ENCODE measurements around the gene TCP11L2. TPM values are rescaled to one million over a fixed set of nuclear protein-coding genes. Genes with fewer than 3 reads are reported as not detected.

Gene TCP11L2
- total RNA-seq, 2 experiments from 2014 or later, result 6.4 to 6.8 TPM

DNA sequence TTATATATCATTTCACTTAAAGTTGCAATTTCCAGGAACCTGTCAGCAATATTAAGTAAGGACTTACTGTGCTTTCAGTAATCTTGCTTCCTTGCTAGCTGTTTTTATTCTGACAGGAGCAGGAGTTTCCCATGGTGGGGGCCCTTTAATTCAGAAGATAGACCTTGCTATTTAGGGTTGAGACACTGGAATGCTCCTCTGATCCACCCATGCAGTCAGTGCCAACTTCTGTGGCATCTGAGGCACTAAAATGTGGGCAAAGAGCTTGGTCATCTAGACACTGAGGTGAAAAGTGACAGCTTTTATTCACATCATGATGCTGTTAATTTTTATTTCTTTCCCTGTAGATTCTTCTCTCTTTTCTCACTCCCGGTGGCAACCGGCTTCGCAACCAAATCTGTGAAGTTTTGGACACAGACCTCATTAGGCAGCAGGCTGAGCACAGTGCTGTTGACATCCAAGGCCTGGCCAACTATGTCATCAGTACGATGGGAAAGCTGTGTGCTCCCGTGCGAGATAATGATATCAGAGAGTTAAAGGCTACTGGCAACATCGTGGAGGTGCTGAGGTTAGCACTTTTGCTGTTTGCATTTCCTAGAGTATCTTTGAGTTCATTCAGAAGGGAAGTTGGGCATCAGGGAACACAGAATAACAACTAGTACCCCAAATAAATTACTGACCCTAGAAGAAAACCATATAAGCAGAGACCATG lies 18.8 kb downstream of the TCP11L2 start:
- CTCF ChIA-PET, result no interaction called here
- Mint-ChIP-seq H3K27me3 (no peaks in the 10 kb centered on the region), H3K27ac (no peak overlapping the region), H3K9me3 (ENCODE audit: low read depth) (no peaks in the 10 kb centered on the region), H3K36me3 (no peaks in the 10 kb centered on the region), H3K4me1 (peaks cover 7% of the 10 kb centered on the region), H3K4me3 (no peak overlapping the region)
- DNase-seq (no peak), ATAC-seq (no peak)

DNA sequence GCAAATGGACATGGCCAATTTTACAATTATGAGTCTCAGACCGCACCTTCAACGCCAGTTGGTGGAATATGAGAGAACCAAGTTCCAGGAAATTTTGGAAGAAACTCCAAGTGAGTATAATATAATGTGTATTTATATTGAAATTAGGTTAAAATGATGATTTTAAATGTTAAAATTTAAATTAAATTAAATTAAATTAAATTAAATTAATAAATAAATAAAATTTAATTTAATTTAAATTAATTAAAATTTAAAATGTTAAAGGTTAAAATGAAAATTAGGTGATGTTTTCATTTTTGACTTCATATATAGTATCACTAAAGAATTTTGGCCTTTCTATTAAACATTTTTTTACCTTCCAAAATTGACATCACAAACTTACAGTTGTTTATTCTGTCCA lies 21.0 kb downstream of the TCP11L2 start:
- no peaks in the 10 kb centered on the region for H3K36me3 Mint-ChIP-seq
- peaks cover 7% of the 10 kb centered on the region for H3K4me1 Mint-ChIP-seq
- H3K27ac Mint-ChIP-seq, result no peak overlapping the region
- no peak for DNase-seq
- CTCF ChIA-PET, result no interaction called here
- no peaks in the 10 kb centered on the region for H3K9me3 Mint-ChIP-seq (ENCODE audit: low read depth)
- H3K4me3 Mint-ChIP-seq, result no peak overlapping the region
- no peaks in the 10 kb centered on the region for H3K27me3 Mint-ChIP-seq
- ATAC-seq, result no peak

DNA sequence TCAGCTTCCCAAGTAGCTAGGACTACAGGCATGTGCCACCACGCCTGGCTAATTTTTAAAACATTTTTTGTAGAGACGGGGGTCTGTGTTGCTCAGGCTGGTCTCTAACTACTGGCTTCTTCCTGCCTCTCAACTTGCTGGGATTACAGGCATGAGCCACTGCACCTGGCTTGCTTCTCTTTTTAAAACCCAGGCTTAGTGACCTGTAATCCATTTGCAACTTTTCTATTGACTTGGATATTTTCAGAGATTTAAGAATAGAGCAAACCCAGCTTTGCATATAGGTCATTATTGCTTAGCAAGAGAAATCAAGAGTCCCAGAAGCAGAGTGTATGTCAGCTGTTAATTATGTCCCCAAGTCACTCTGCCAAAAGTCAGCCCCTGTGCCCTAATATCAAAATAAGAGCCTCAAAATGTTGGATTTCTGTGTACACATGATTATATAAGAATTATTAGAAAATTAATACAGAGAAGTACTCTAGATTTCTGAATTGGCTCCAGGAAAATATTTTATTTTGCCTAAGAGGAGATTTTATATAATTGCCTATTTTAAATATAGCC lies 24.9 kb downstream of the TCP11L2 start:
- Mint-ChIP-seq H3K9me3 (ENCODE audit: low read depth) (no peaks in the 10 kb centered on the region), H3K4me1 (no peaks in the 10 kb centered on the region), H3K4me3 (no peak overlapping the region), H3K36me3 (no peaks in the 10 kb centered on the region), H3K27ac (no peak overlapping the region), H3K27me3 (no peaks in the 10 kb centered on the region)
- DNase-seq (no peak), ATAC-seq (no peak)
- CTCF ChIA-PET, result no interaction called here

GRCh38 chr12:106328735-106329134 lies 26.2 kb downstream of the TCP11L2 start:
- Mint-ChIP-seq H3K27ac (no peak overlapping the region), H3K9me3 (ENCODE audit: low read depth) (no peaks in the 10 kb centered on the region), H3K27me3 (no peaks in the 10 kb centered on the region), H3K4me1 (peaks cover 1% of the 10 kb centered on the region), H3K36me3 (no peaks in the 10 kb centered on the region), H3K4me3 (no peak overlapping the region)
- DNase-seq (no peak), ATAC-seq (no peak)
- CTCF ChIA-PET, result no interaction called here

- Mint-ChIP-seq H3K27ac (no peak overlapping the region), H3K27me3 (no peaks in the 10 kb centered on the region), H3K4me3 (no peak overlapping the region), H3K9me3 (ENCODE audit: low read depth) (no peaks in the 10 kb centered on the region), H3K4me1 (peaks cover 4% of the 10 kb centered on the region), H3K36me3 (no peaks in the 10 kb centered on the region)
- no peak for DNase-seq
- no peak for ATAC-seq
- CTCF ChIA-PET, result no interaction called here
Observed at GRCh38 chr12:106329231-106329982, 26.9 kb downstream of the TCP11L2 start.

DNA sequence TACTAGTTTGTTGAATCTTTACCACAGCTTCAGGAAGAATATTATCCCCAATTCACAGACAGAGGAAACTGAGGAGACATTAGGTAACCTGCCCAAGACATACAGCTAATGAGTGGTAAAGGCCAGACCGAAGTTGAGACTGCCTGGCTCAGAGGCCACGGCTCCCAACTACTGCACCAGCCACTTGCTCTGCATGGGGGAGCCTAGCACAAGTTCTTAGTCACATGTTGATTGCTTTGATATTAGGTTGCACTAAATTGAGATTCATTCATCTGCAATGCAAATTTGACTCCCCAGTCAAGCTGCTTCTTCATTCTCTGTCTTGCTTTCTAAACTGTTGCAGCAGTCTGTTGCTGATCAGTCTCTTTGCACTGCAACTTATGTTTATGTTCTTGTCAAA lies 29.1 kb downstream of the TCP11L2 start:
- H3K4me1 Mint-ChIP-seq, result peaks cover 4% of the 10 kb centered on the region
- no peaks in the 10 kb centered on the region for H3K36me3 Mint-ChIP-seq
- H3K4me3 Mint-ChIP-seq, result no peak overlapping the region
- H3K9me3 Mint-ChIP-seq (ENCODE audit: low read depth), result no peaks in the 10 kb centered on the region
- no peak overlapping the region for H3K27ac Mint-ChIP-seq
- CTCF ChIA-PET, result no interaction called here
- ATAC-seq (no peak), DNase-seq (no peak)
- H3K27me3 Mint-ChIP-seq, result no peaks in the 10 kb centered on the region

GRCh38 chr12:106332536-106332935 lies 30.0 kb downstream of the TCP11L2 start:
- H3K27ac Mint-ChIP-seq, result no peak overlapping the region
- no peaks in the 10 kb centered on the region for H3K36me3 Mint-ChIP-seq
- no peak for ATAC-seq
- no peak for DNase-seq
- H3K9me3 Mint-ChIP-seq (ENCODE audit: low read depth), result no peaks in the 10 kb centered on the region
- peaks cover 4% of the 10 kb centered on the region for H3K4me1 Mint-ChIP-seq
- CTCF ChIA-PET, result interaction anchor here (1.4 kb wide), 1 partner anchor 26 kb away, joined by 3 read pairs; no protein-coding TSS in a partner anchor
- no peaks in the 10 kb centered on the region for H3K27me3 Mint-ChIP-seq
- H3K4me3 Mint-ChIP-seq, result no peak overlapping the region

DNA sequence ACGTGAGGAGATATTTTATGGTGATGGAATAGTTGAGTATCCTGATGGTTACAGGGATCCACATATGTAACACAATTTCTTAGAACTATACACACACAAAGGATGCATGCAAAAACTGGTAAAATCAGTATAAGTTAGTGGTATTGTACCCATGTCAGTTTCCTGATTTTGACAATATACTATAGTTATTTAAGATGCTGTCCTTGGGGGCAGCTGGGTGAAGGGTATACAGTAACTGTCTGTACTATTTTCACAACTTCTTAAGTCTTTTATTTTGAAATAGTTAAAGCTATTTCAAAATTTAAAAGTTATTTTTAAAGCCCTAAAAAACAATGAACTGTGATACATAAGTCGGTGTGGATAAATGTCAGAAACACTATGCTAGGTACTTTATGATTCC lies 30.5 kb downstream of the TCP11L2 start:
- H3K4me1 Mint-ChIP-seq, result peaks cover 4% of the 10 kb centered on the region
- DNase-seq (no peak), ATAC-seq (no peak)
- no peaks in the 10 kb centered on the region for H3K9me3 Mint-ChIP-seq (ENCODE audit: low read depth)
- H3K4me3 Mint-ChIP-seq, result no peak overlapping the region
- H3K36me3 Mint-ChIP-seq, result no peaks in the 10 kb centered on the region
- CTCF ChIA-PET, result interaction anchor here (1.4 kb wide), 1 partner anchor 25 kb away, joined by 3 read pairs; no protein-coding TSS in a partner anchor
- no peak overlapping the region for H3K27ac Mint-ChIP-seq
- H3K27me3 Mint-ChIP-seq, result no peaks in the 10 kb centered on the region

DNA sequence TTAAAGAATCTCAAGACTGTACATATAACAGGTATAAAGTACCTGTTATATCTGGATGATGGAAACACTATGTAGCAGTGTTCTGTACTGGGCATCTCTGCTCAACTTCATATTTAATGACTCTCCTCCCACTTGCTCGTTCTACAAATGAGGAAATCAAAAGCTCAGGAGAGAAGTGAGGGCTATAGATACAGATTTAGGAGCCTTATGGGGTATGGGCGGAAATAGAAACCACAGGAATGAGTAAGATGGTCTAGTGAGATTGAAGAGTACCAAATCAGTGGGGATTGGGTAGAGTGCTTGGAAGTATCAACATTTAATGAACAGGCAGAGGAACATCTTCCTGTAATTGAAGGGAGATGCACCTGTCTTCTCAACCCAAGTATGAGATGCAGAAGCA lies 31.2 kb downstream of the TCP11L2 start:
- no peak for ATAC-seq
- Mint-ChIP-seq H3K36me3 (no peaks in the 10 kb centered on the region), H3K27ac (no peak overlapping the region)

GRCh38 chr12:106341086-106341877 lies 38.7 kb downstream of the TCP11L2 start:
- H3K36me3 Mint-ChIP-seq, result no peaks in the 10 kb centered on the region
- no peaks in the 10 kb centered on the region for H3K4me1 Mint-ChIP-seq
- H3K9me3 Mint-ChIP-seq (ENCODE audit: low read depth), result no peaks in the 10 kb centered on the region
- no peak for DNase-seq
- no peak overlapping the region for H3K27ac Mint-ChIP-seq
- H3K27me3 Mint-ChIP-seq, result no peaks in the 10 kb centered on the region
- H3K4me3 Mint-ChIP-seq, result no peak overlapping the region
- CTCF ChIA-PET, result no interaction called here
- no peak for ATAC-seq

More for the DNA sequence above, 31.2 kb downstream of the TCP11L2 start:
- CTCF ChIA-PET, result no interaction called here
- H3K4me1 Mint-ChIP-seq, result peaks cover 4% of the 10 kb centered on the region
- H3K9me3 Mint-ChIP-seq (ENCODE audit: low read depth), result no peaks in the 10 kb centered on the region
- no peaks in the 10 kb centered on the region for H3K27me3 Mint-ChIP-seq
- no peak for DNase-seq
- no peak overlapping the region for H3K4me3 Mint-ChIP-seq

- no peak for DNase-seq
- H3K36me3 Mint-ChIP-seq, result no peaks in the 10 kb centered on the region
- ATAC-seq, result no peak
- H3K4me3 Mint-ChIP-seq, result no peak overlapping the region
- CTCF ChIA-PET, result interaction anchor here (1.0 kb wide), 1 partner anchor 15 kb away, joined by 3 read pairs; the partner anchor contains the start of gene POLR3B
- no peak overlapping the region for H3K27ac Mint-ChIP-seq
- no peaks in the 10 kb centered on the region for H3K4me1 Mint-ChIP-seq
- H3K27me3 Mint-ChIP-seq, result no peaks in the 10 kb centered on the region
- no peaks in the 10 kb centered on the region for H3K9me3 Mint-ChIP-seq (ENCODE audit: low read depth)
Observed at GRCh38 chr12:106342397-106343213, 40.1 kb downstream of the TCP11L2 start.

- H3K27me3 Mint-ChIP-seq, result no peaks in the 10 kb centered on the region
- ATAC-seq (no peak), DNase-seq (no peak)
- no peaks in the 10 kb centered on the region for H3K4me1 Mint-ChIP-seq
- CTCF ChIA-PET, result interaction anchor here (1.0 to 1.4 kb wide), 2 partner anchors 15 to 119 kb away, joined by 3 read pairs; partner anchors contain the start of gene POLR3B
- H3K27ac Mint-ChIP-seq, result no peak overlapping the region
- no peaks in the 10 kb centered on the region for H3K36me3 Mint-ChIP-seq
- no peaks in the 10 kb centered on the region for H3K9me3 Mint-ChIP-seq (ENCODE audit: low read depth)
- no peak overlapping the region for H3K4me3 Mint-ChIP-seq
Observed at GRCh38 chr12:106343214-106343528, 40.6 kb downstream of the TCP11L2 start.

DNA sequence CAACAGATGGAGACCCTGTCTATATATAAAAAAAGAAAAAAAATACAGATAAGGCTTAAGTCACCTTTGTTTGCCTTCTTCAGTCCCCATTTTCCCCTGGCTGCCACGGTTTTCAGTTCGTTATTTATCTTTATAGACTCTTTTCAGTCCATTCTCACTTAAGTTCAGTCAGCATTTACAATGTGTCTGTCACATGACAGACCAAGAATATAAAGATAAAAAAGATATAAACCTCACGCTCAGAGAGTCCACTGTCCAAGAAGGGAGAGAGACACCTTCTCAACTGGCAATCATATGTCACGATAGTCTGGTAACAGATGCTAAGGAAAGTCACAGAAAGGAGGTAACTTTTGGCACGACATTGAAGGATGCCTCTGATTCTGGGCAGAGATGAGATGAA lies 41.6 kb downstream of the TCP11L2 start:
- Mint-ChIP-seq H3K4me1 (no peaks in the 10 kb centered on the region), H3K27ac (no peak overlapping the region), H3K36me3 (no peaks in the 10 kb centered on the region), H3K4me3 (no peak overlapping the region), H3K9me3 (ENCODE audit: low read depth) (no peaks in the 10 kb centered on the region), H3K27me3 (no peaks in the 10 kb centered on the region)
- no peak for ATAC-seq
- no peak for DNase-seq
- CTCF ChIA-PET, result interaction anchor here (1.4 kb wide), 1 partner anchor 120 kb away, joined by 3 read pairs; no protein-coding TSS in a partner anchor
